Fibroblast of mammary gland (primary cell): ENCODE results near the gene CRLF1.

Source experiments
- DNase-seq: peaks from one replicate; pipeline ENCODE4 v3.0.0-alpha.2; 2010; ENCODE audit warnings: low read depth
- H3K4me3 ChIP-seq: 2 replicates; pipeline ENCODE4 v1.5.1; 2011; ENCODE audit warnings: low read depth, mild to moderate bottlenecking, low read length, moderate library complexity; ENCODE audit not compliant: control insufficient read depth
- TF ChIP-seq, protein P1 (sequence below): conservative IDR thresholded peaks from 2 replicates; pipeline ENCODE4 v1.5.1; 2011; ENCODE audit warnings: low read depth, low read length, inconsistent platforms; ENCODE audit not compliant: control insufficient read depth, insufficient read depth

CRLF1 gene, protein sequence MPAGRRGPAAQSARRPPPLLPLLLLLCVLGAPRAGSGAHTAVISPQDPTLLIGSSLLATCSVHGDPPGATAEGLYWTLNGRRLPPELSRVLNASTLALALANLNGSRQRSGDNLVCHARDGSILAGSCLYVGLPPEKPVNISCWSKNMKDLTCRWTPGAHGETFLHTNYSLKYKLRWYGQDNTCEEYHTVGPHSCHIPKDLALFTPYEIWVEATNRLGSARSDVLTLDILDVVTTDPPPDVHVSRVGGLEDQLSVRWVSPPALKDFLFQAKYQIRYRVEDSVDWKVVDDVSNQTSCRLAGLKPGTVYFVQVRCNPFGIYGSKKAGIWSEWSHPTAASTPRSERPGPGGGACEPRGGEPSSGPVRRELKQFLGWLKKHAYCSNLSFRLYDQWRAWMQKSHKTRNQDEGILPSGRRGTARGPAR

DNA sequence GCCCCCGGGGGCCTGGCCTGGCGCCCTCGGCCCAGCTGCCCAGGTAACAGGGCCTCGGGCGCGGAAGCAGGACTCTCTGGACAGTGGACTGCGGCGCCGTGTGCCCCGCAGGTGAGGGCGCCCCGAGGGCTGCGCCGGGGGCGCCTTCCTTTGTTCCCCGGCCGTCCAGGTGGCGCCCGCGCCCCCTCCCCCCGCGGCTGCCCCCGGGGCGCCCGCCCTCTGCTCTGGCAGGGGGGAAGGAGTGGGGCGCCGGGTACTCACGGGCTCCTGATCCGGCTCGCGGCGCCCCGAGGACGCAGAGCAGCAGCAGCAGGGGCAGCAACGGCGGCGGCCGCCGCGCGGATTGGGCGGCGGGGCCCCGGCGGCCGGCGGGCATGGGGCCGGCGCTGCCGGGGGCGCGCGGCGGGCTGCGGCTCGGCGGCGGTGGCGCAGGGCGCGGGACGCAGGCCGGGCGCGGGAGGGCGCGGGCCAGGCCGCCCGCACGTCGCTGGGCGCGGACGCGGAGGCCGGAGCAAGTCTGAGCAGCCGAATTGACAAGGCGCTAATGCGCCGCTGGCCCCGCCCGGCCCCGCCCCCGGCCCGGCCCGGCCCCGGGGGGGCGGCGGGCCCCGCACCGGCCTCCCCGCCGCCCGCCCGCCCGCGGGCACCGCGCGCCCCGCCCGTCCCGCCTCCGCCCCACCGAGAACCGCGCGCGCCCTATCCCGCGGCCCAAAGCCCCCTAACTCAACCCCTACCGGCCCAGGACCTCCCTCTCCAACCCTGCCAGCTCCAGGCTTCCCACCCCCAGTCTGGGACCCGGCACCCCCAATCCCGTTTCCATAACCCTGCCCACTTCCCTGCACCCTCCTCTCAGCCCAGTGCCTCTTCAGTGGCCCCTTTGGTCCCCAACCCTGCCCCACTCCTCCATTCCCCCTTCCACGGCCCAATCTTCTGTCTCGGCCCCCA, at the start of gene CRLF1:
Gene CRLF1 (minus strand): TSS at position 519 of the 945 bp plus-strand sequence. CDS start 143 bp downstream, at position 376.
- no peak within 1 kb of the TSS for H3K4me3 ChIP-seq
- DNase-seq: no peak
- TF ChIP-seq, protein P1, sequence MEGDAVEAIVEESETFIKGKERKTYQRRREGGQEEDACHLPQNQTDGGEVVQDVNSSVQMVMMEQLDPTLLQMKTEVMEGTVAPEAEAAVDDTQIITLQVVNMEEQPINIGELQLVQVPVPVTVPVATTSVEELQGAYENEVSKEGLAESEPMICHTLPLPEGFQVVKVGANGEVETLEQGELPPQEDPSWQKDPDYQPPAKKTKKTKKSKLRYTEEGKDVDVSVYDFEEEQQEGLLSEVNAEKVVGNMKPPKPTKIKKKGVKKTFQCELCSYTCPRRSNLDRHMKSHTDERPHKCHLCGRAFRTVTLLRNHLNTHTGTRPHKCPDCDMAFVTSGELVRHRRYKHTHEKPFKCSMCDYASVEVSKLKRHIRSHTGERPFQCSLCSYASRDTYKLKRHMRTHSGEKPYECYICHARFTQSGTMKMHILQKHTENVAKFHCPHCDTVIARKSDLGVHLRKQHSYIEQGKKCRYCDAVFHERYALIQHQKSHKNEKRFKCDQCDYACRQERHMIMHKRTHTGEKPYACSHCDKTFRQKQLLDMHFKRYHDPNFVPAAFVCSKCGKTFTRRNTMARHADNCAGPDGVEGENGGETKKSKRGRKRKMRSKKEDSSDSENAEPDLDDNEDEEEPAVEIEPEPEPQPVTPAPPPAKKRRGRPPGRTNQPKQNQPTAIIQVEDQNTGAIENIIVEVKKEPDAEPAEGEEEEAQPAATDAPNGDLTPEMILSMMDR: no peak

DNA sequence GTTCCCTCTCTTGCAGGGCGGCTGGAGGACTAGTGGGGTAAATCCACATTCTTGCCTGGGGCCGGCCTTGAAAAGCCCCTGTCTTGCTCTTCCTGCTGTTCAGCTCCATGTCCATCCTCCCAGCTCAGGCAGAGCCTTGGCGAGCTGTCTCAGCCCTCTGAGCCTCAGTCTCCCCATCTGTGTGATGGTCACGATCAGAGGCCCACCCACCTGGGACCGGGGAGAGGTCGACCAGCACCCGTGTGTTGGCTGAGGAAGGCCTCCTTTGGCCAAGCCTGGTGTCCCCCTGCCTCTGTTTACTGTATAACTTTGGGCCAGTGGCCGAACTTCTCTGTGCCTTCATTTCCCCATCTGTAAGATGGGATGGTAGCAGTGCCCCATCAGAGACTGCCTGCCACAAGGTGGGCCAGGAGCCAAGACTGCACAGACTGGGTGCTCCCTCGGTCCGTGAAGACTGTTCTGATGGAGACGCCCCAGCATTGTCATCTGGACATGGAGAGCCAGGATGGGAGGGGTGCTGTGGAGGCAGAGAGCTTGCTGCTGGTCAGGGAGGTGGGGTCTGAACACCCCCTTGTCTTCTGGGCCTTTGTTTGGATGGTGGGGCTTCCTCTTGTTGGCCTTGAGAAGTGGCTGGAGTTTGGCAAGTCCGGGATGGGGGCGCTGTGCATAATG, 48.7 kb upstream of the CRLF1 start:
- TF ChIP-seq, protein P1: no peak
- H3K4me3 ChIP-seq: no peak overlapping the region
- no peak for DNase-seq

DNA sequence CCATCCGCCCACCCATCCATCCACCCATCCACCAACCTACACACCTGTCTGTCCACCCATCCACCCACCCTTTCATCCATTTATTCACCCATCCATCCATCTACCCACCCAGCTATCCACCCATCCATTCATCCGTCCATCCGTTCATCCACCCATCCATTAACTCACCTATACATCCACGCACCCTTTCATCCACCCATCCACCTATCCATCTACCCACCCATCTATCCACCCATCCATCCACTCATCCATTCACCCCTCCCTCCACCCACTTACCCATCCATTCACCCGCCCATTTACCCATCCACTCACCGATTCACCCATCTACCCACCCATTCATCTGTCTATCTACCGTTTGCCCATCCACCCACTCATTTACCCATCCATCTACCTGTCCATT, 47.9 kb upstream of the CRLF1 start:
- H3K4me3 ChIP-seq: no peak overlapping the region
- TF ChIP-seq, protein P1: no peak

DNA sequence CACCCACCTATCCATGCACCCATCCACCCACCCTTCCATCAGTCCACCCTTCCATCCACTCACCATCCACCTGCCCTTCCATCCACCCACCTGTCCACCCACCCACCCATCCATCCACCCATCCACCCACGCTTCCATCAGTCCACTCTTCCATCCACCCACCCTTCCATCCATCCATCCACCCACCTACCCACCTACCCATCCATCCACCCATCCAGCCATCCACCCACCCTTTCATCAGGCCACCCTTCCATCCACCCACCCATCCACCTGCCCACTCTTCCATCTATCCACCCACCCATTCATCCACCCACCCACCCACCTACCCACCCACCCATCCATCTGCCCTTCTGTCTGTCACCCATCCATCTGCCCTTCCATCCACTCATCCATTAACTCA, 47.3 kb upstream of the CRLF1 start:
- TF ChIP-seq, protein P1: no peak

More for the DNA sequence above, 47.9 kb upstream of the CRLF1 start:
- no peak for DNase-seq

DNA sequence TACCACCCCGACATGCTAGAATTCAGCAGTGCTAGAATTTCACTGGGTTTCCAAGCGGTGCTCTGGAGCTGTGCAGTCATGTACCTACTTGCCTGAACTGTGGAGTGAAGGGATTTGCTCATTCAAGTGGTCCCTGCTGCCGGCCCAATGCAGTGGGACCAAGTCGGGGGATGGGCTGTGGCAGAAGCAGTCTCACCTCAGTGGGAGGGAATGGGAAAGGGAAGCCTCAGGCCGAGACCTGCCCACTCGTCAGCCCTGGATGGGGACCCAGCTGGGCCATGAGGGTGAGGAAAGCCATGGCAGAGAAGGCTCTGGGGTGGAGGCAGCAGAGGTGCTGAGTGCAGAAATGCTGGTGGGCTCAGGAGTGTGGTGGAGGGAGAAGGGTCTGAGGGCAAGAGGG, 45.1 kb upstream of the CRLF1 start:
- TF ChIP-seq, protein P1: no peak
- H3K4me3 ChIP-seq: no peak overlapping the region

More for the DNA sequence above, 47.3 kb upstream of the CRLF1 start:
- no peak overlapping the region for H3K4me3 ChIP-seq
- no peak for DNase-seq

DNA sequence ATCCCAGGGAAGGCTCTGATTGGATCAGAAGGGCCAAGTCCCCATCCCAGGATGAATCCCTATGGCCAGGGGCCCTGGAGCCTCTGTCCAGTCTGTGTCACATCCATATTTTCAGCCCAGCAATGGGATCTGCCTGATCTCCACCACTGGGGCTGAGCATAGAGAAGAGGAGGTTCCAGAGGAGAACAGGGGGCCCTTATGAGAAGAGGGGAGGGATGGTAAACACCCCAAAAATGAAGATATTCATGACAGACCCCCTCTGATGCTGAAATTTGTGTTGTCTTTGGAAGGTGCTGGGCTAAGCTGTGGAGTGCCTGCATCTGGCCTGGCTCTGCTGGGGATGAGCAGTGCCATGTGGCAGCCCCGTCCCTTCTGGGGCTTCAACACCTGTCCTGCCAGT, 44.7 kb upstream of the CRLF1 start:
- DNase-seq: no peak
- no peak overlapping the region for H3K4me3 ChIP-seq
- TF ChIP-seq, protein P1: no peak

More for the DNA sequence above, 45.1 kb upstream of the CRLF1 start:
- DNase-seq: no peak
